ENCODE results near the gene IRAK1.

Gene IRAK1

DNA sequence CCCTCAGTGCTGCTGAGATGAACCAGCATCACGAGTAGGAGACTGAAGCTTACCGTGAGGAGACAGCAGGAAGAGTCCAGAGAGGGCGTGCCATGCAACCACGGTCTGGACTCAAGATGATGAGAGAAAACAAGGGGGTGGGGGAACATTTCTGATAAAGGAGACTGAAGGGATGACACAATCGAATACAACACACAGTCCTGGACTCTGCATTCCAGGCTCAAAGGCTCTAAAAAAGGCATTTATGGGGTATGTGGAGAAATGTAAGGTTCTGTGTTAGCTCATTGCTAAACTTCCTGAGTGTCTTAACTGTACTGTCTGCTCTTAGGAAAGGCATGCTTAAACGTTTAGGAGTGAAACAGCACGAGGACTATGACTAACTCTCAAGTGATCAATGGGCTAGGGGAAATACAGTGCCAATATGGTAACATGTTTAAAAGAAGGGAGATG is 20.6 kb upstream of the IRAK1 start:
- Histone ChIP-seq H3K9me2 (replicated peaks; ENCODE audit: control insufficient read depth, low read length) (no peaks in the 10 kb centered on the region), H3K4me1 (ENCODE audit: control insufficient read depth, low read length) (no peaks in the 10 kb centered on the region), H3K79me2 (ENCODE audit: control insufficient read depth, low read length) (peaks cover 30% of the 10 kb centered on the region), H4K20me1 (ENCODE audit: control insufficient read depth, insufficient read depth, low read depth, low read length) (no peaks in the 10 kb centered on the region), H3K36me3 (ENCODE audit: control insufficient read depth, low read length) (peaks cover 3% of the 10 kb centered on the region; the same call in 1 of the 2 replicates), H3K27me3 (ENCODE audit: control insufficient read depth, low read length) (no peaks in the 10 kb centered on the region), H3K4me2 (ENCODE audit: low read length) (no peak overlapping the region), H3K27ac (ENCODE audit: low read depth, low read length) (no peak overlapping the region), H3F3A (ENCODE audit: control insufficient read depth, insufficient read depth) (no peaks in the 10 kb centered on the region), H3K9me3 (ENCODE audit: control insufficient read depth, insufficient read depth, low read length) (no peaks in the 10 kb centered on the region), H3K4me3 (ENCODE audit: low read length) (no peak overlapping the region)
- TF ChIP-seq CTCF (IDR thresholded peaks at IDR 0.05; ENCODE audit: low read depth, low read length, poor library complexity, severe bottlenecking) = no peak
- no peak for TF ChIP-seq EZH2phosphoT487 (IDR thresholded peaks at IDR 0.05; ENCODE audit: borderline replicate concordance, low read length)

DNA sequence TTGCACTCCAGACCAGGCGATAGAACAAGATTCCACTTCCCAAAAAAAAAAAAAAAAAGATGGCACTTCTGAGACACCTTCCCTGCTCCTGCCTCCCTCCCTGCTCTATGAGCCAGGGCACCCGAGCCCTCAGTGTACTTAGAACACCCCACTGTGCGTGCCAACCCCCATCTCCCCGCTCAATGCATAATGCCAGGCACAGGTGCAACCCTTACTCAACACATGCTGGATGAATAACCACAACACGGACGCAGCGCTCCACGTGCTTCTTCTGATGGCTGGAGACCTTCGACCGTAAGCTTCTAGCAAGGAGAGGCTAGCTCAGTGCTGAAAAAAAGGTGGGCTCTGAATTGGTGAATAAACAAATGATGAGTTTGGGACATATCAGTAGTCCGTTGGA is 19.9 kb upstream of the IRAK1 start:
- no peaks in the 10 kb centered on the region for H3K9me2 ChIP-seq (replicated peaks; ENCODE audit: control insufficient read depth, low read length)
- H3F3A ChIP-seq (ENCODE audit: control insufficient read depth, insufficient read depth) = no peaks in the 10 kb centered on the region
- no peak for TF ChIP-seq CTCF (IDR thresholded peaks at IDR 0.05; ENCODE audit: low read depth, low read length, poor library complexity, severe bottlenecking)
- H3K4me3 ChIP-seq (ENCODE audit: low read length) = no peak overlapping the region
- no peaks in the 10 kb centered on the region for H3K4me1 ChIP-seq (ENCODE audit: control insufficient read depth, low read length)
- H3K36me3 ChIP-seq (ENCODE audit: control insufficient read depth, low read length) = peaks cover 3% of the 10 kb centered on the region; the same call in 1 of the 2 replicates
- H3K4me2 ChIP-seq (ENCODE audit: low read length) = no peak overlapping the region
- no peak overlapping the region for H3K27ac ChIP-seq (ENCODE audit: low read depth, low read length)
- no peaks in the 10 kb centered on the region for H3K27me3 ChIP-seq (ENCODE audit: control insufficient read depth, low read length)
- no peaks in the 10 kb centered on the region for H4K20me1 ChIP-seq (ENCODE audit: control insufficient read depth, insufficient read depth, low read depth, low read length)
- peaks cover 30% of the 10 kb centered on the region for H3K79me2 ChIP-seq (ENCODE audit: control insufficient read depth, low read length)
- no peaks in the 10 kb centered on the region for H3K9me3 ChIP-seq (ENCODE audit: control insufficient read depth, insufficient read depth, low read length)

DNA sequence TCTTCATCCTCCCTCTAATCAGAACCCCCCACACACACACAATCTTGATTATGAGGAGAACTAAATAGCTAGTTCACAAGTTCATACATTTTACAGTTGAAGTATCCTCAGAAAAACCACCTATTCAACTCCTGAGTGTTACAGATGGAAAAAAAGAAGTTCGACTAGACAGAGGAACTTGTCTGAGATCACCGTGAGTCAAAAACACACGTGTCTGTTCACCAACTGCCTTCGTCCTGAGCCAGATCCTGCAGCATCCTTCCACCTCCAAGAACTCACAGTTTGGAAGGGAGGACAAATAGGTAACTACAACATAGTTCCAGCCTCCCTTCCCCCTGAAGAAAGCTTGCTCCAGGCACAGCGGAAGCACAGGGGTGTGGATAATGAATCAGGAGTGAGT is 19.0 kb upstream of the IRAK1 start:
- Histone ChIP-seq H3K27me3 (ENCODE audit: control insufficient read depth, low read length) (no peaks in the 10 kb centered on the region), H3K9me2 (replicated peaks; ENCODE audit: control insufficient read depth, low read length) (no peaks in the 10 kb centered on the region), H3K79me2 (ENCODE audit: control insufficient read depth, low read length) (peaks cover 31% of the 10 kb centered on the region), H3K4me1 (ENCODE audit: control insufficient read depth, low read length) (no peaks in the 10 kb centered on the region), H3K36me3 (ENCODE audit: control insufficient read depth, low read length) (peaks cover 3% of the 10 kb centered on the region; the same call in 1 of the 2 replicates), H3K4me3 (ENCODE audit: low read length) (no peak overlapping the region), H3K9me3 (ENCODE audit: control insufficient read depth, insufficient read depth, low read length) (no peaks in the 10 kb centered on the region), H4K20me1 (ENCODE audit: control insufficient read depth, insufficient read depth, low read depth, low read length) (no peaks in the 10 kb centered on the region), H3K27ac (ENCODE audit: low read depth, low read length) (no peak overlapping the region), H3F3A (ENCODE audit: control insufficient read depth, insufficient read depth) (no peaks in the 10 kb centered on the region), H3K4me2 (ENCODE audit: low read length) (no peak overlapping the region)
- TF ChIP-seq EZH2phosphoT487 (IDR thresholded peaks at IDR 0.05; ENCODE audit: borderline replicate concordance, low read length) = no peak
- TF ChIP-seq CTCF (IDR thresholded peaks at IDR 0.05; ENCODE audit: low read depth, low read length, poor library complexity, severe bottlenecking) = no peak

GRCh38 chrX:154037754-154038153 is 18.1 kb upstream of the IRAK1 start:
- Histone ChIP-seq H3K4me3 (ENCODE audit: low read length) (no peak overlapping the region), H3K27me3 (ENCODE audit: control insufficient read depth, low read length) (no peaks in the 10 kb centered on the region), H3K4me1 (ENCODE audit: control insufficient read depth, low read length) (no peaks in the 10 kb centered on the region), H3K36me3 (ENCODE audit: control insufficient read depth, low read length) (peaks cover 3% of the 10 kb centered on the region; the same call in 1 of the 2 replicates), H3K9me2 (replicated peaks; ENCODE audit: control insufficient read depth, low read length) (no peaks in the 10 kb centered on the region), H3F3A (ENCODE audit: control insufficient read depth, insufficient read depth) (no peaks in the 10 kb centered on the region), H4K20me1 (ENCODE audit: control insufficient read depth, insufficient read depth, low read depth, low read length) (no peaks in the 10 kb centered on the region), H3K27ac (ENCODE audit: low read depth, low read length) (no peak overlapping the region), H3K4me2 (ENCODE audit: low read length) (no peak overlapping the region), H3K79me2 (ENCODE audit: control insufficient read depth, low read length) (peaks cover 28% of the 10 kb centered on the region), H3K9me3 (ENCODE audit: control insufficient read depth, insufficient read depth, low read length) (no peaks in the 10 kb centered on the region)
- TF ChIP-seq CTCF (IDR thresholded peaks at IDR 0.05; ENCODE audit: low read depth, low read length, poor library complexity, severe bottlenecking) = no peak
- no peak for TF ChIP-seq EZH2phosphoT487 (IDR thresholded peaks at IDR 0.05; ENCODE audit: borderline replicate concordance, low read length)

Data from DOHH2 (cell line).